Measurements from ENCODE around the gene ZNF566.

Gene ZNF566

DNA sequence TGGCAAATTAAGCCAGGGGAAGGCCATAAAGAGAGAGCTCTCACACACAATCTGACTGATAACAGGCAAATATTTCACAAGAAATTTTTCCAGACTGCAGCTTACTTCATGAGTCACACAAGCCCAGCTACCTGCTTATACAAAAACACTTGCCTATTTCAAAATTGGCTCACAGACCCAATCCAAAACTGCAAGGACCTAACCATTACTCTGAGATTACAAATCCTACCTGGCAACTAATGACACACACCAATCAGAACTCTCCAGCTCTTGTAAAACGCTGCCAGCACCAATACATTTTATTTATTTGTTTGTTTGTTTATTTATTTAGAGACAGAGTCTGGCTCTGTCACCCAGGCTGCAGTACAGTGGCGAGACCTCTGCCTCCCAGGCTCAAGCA, 52.8 kb downstream of the ZNF566 start:
- TF ChIP-seq, protein P1, sequence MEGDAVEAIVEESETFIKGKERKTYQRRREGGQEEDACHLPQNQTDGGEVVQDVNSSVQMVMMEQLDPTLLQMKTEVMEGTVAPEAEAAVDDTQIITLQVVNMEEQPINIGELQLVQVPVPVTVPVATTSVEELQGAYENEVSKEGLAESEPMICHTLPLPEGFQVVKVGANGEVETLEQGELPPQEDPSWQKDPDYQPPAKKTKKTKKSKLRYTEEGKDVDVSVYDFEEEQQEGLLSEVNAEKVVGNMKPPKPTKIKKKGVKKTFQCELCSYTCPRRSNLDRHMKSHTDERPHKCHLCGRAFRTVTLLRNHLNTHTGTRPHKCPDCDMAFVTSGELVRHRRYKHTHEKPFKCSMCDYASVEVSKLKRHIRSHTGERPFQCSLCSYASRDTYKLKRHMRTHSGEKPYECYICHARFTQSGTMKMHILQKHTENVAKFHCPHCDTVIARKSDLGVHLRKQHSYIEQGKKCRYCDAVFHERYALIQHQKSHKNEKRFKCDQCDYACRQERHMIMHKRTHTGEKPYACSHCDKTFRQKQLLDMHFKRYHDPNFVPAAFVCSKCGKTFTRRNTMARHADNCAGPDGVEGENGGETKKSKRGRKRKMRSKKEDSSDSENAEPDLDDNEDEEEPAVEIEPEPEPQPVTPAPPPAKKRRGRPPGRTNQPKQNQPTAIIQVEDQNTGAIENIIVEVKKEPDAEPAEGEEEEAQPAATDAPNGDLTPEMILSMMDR (conservative IDR thresholded peaks at IDR 0.05), result no peak
- H3K27ac ChIP-seq, result no peak overlapping the region

DNA sequence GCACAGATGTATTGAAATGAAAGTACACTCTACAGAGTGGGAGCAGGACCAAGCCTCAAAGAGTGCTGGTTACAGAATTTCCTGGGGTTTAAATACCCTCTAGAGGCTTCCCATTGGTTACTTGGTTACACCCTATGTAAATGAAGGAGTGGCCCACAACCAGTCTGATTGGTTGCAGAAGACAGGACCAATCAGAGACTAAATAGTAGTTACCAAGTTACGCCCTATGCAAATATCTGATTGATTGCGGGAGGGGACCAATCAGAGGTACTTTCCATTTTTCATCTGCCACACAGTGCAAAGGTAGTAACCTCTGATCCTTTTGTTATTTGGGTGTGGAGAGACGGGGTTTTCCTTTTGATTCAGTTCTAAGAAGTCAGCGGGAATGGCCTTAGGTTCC, 65.4 kb downstream of the ZNF566 start:
- H3K27ac ChIP-seq, result no peak overlapping the region
- TF ChIP-seq, protein P1 (conservative IDR thresholded peaks at IDR 0.05), result no peak

DNA sequence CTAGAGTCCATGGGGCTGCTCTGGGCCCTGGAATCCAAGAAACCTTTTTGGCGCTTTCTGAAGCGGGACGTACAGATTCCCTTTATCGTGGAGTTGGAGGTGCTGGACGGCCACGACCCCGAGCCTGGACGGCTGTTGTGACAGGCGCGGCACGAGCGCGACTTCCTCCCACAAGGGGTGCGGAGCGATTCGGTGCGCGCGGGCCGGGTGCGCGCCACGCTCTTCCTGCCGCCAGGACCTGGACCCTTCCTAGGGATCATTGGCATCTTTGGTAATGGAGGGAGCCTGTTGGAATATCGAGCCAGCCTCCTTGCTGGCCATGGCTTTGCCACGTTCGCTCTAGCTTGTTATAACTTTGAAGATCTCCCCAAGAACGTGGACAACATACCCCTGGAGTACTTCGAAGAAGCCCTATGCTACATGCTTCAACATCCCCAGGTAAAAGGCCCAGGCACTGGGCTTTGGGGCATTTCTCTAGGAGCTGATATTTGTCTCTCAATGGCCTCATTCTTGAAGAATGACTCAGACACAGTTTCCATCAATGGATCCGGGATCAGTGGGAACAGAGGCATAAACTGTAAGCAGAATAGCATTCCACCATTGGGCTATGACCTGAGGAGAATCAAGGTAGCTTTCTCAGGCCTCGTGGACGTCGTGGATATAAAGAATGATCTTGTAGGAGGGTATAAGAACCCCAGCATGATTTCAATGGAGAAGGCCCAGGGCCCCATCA, 67.4 kb downstream of the ZNF566 start:
- TF ChIP-seq, protein P1 (conservative IDR thresholded peaks at IDR 0.05), result no peak
- no peak overlapping the region for H3K27ac ChIP-seq

DNA sequence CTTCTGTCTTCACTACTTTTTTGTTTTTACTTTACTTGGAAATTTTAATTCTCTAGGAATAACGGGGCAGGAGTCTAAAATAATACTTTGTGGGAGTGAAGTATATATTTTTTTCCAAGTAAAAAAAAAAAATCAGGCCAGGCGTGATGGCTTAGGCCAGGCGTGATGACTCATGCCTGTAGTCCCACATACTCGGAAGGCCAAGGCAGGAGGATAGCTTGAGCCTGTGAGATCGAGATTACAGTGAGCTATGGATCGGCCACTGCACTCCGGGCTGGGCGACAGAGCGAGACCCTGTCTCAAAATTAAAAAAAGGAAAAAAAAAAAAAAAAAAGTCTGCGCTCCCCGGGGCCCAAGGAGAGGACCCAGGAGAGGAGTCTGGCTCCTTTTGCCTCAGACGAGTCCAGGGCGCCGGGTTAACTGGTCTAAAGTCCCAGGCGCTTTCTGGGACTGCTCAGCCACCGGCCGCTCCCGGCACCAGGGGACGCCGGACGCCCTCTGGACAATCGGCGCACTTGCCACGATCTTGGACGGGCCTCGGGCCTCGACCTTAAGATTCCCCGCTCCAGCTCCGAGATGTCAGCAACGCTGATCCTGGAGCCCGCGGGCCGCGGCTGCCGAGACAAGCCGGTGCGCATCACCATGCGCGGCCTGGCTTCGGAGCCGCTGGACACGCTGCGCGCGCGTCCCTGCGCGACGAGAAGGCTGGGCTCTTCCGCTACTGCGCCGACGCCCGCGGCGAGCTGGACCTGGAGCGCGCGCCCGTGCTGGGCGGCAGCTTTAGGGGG, 68.2 kb downstream of the ZNF566 start:
- TF ChIP-seq, protein P1 (conservative IDR thresholded peaks at IDR 0.05), result 0 out of 2 replicates have a peak, but pooled peaks have one; percentile 6
- H3K27ac ChIP-seq, result no peak overlapping the region

DNA sequence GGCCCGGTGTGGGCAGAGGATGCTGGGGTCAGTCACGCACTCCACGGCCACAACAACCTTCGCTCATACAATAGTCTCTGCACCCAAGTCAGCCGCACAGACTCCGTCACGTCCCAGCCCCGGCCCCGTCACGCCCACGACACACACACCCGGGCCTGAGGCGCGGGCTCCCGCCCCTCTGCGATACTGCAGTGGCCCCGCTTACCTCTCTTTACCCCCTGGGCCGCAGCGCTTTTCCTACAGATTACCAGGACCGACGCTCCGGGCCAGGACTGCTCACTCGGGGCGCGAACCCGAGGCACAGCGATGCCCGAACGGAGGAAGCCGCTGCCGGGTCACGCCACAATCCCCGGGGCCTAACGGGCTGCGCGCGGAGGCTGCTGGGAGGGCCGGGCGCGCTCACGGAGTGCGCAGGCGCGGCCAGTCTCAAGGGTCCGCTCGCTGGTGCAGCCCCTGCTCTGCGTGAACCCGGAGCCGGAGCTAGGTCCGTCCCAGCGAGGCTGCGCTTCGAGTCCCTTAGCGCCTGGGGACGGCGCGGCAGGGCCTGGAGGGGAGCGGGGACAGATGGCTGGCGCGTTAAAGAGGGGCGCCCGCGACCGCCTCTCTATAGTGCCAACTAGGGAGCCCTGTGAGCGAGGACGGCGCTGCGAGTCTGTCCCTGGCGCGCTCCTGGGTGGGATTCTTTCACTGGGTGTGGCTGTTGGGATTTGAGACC, 70.9 kb downstream of the ZNF566 start, which contains the start of gene ZFP82:
Gene ZFP82, minus strand, starts transcription at position 358 of the 715 bp plus-strand sequence. CDS start 8,855 bp downstream, outside the sequence.
- TF ChIP-seq, protein P1 (conservative IDR thresholded peaks at IDR 0.05), result no peak
- peak within 1 kb of the TSS; percentile 97 for H3K27ac ChIP-seq

DNA sequence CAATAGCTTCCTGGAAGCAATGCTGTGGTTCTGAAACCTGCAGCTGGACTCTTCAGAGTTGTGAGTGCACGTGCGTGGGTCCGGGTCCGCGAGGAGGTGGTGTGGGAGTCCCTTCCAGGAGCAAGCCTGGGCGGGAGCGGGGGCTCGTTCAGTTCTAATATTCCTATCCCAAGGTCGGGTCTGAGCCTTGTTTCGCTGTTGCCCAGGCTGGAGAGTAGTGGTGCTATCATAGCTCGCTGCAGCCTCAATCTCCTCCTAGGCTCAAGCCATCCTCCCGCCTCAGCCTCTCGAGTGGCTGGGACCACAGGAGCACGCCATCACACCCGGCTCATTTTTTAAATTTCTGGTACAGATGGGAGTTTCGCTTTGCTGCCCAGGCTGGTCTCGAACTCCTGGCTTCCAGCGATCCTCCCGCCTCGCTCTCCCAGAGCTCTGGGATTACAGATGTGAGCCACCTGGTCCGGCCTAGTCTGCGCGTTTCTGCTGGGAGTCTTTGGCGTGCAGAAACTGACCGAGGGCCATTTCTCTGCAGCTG, 71.5 kb downstream of the ZNF566 start:
- TF ChIP-seq, protein P1 (conservative IDR thresholded peaks at IDR 0.05), result no peak
- H3K27ac ChIP-seq, result peak overlapping the region; percentile 97

DNA sequence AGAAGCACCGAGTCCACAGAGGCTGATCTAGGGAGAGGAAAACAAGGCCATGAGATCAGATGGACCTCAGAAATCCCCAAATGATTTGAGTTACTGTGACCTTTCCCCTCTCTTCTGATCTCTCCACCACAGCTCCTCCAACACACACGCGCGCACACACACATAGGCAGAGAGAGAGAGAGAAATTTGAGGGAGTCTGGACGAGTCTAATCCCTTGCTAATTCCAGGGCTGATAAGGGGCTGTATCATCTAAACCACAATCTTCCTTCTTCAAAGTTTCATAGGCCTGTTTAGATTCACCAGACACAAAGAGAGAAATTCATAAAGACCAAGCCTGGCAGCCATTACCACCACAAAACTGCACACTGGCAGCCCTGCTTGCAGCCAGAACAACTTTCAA, 79.5 kb downstream of the ZNF566 start:
- TF ChIP-seq, protein P1 (conservative IDR thresholded peaks at IDR 0.05), result no peak
- no peak overlapping the region for H3K27ac ChIP-seq

Measured in VCaP (cell line).